GM10847 (cell line): Measurements from ENCODE around the gene KDM2B.

Source experiments
- POLR2A ChIP-seq: IDR thresholded peaks from 2 replicates; pipeline ENCODE4 v1.6.1; 2011; ENCODE audit not compliant: insufficient read length; ENCODE audit errors: extremely low read depth

Gene KDM2B

DNA sequence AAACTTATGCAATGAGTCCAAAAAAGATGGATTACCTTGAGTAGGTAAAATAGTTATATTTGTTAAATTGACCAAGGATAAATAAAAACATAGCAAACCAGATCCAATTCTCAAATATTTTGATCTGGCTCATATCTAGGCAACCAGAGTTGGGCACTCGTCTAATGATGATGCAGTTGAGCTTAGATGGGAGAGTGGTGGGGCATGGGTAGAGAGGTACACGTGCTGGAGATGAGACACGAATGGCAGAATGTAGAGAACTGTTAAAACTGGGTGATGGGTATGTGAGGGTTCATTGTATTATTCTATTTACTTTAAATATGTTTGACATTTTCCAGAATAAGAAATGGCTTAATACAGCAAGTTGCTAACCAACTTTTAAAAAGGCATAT is 188.5 kb downstream of the KDM2B start:
- TF ChIP-seq POLR2A: no peak

GRCh38 chr12:121391619-121392324 is 189.1 kb downstream of the KDM2B start:
- TF ChIP-seq POLR2A: no peak

DNA sequence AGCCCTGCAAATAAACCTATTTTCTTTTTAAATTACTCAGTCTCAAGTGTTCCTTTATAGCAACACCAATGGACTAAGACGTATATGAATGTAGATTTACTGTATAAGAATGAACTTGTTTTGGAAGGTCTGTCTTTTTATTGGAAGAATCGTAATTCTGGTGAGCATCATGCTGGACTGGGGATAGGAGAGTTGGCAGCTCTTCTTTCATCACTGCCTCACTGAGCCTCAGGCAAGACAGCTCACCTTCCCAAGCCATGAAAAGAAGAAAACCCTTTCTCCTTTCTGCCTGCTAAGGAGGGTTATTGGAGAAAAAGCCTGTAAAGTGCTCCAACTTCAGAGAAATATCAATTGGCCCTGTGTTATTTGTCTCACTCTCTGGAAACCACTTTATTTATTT is 190.0 kb downstream of the KDM2B start:
- no peak for TF ChIP-seq POLR2A

- TF ChIP-seq POLR2A: no peak
These were observed 192.3 kb downstream of the KDM2B start for GRCh38 chr12:121388421-121388981.

DNA sequence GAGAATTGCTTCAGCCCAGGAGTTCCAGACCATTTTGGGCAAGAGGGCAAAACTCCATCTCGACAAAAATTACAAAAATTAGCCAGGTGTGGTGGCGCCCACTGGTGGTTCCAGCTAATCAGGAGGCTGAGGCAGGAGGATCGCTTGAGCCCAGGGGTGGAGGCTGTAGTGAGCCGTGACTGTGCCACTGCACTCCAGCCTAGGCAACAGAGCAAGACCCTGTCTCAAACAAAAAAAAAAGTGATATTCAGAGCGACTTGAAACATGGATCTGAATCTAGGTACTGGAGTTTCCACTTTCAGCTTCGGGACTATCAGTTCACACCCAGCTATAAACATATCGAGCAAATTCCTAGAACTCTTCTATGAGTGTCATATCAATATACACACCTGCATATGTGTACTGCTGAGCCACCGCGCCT is 197.2 kb downstream of the KDM2B start:
- TF ChIP-seq POLR2A: no peak

DNA sequence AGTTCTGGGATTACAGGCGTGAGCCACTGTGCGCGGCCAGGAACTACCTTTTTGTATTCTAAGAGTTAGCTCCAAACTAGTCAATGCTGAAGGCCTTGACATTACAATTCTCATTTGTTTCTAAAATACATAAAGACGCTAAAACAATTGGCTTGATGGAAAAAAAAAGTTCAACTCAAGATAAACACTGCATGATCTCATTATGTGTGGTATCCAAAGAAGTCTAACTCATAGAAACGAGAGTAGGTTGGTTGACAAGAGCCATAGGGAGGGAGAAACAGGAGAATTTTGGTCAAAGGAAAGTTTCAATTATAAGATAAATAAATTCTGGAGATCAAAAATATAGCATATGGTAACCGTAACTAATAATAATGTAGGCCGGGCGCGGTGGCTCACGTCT is 200.9 kb downstream of the KDM2B start:
- TF ChIP-seq POLR2A: no peak
